ENCODE results near the gene TIMM13. TPM values are rescaled to one million over a fixed set of nuclear protein-coding genes. Genes with fewer than 3 reads are reported as not detected.
A peak's percentile ranks its signal among the peaks of the same experiment; 100 is the strongest.

TIMM13 gene
- total RNA-seq, 1 donor from 2014 or later = 63.9 TPM

DNA sequence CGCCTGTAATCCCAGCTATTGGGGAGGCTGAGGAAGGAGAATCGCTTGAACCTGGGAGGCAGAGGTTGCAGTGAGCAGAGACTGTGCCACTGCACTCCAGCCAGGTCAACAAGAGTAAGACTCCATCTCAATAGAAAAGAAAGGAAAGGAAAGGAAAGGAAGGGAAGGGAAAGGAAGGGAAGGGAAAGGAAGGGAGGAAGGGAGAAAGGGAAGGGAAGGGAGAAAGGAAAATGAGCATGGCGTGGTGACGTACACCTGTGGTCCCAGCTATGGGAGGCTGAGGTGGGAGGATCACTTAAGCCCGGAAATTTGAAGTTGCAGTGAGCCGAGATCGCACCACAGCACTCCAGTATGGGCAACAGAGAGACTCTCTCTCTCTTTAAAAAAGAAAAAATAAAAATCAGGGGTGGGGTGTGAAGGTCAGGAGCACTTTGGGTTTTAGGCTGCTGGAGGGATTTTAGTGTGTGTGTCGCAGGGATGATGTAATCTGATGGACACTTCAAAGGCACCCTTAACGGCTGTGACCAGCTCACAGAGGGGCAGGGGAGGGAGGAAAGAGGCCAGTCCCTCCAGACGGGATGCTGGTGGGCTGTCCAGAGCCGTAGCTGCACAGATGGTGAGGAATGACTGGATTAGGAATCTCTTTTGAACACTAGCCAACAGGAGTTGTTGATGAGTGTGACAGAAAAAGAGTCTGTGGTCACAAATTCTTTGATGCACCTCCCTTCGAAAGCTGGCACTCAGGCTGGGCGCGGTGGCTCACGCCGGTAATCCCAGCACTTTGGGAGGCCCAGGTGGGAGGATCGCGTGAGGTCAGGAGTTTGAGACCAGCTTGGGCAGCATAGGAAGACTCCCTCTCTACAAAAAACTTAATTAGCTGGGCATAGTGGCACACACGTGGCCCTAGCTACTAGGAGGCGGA lies 39.8 kb downstream of the TIMM13 start:
- ATAC-seq (no peak), DNase-seq (ENCODE audit: low spot score) (no peak)

DNA sequence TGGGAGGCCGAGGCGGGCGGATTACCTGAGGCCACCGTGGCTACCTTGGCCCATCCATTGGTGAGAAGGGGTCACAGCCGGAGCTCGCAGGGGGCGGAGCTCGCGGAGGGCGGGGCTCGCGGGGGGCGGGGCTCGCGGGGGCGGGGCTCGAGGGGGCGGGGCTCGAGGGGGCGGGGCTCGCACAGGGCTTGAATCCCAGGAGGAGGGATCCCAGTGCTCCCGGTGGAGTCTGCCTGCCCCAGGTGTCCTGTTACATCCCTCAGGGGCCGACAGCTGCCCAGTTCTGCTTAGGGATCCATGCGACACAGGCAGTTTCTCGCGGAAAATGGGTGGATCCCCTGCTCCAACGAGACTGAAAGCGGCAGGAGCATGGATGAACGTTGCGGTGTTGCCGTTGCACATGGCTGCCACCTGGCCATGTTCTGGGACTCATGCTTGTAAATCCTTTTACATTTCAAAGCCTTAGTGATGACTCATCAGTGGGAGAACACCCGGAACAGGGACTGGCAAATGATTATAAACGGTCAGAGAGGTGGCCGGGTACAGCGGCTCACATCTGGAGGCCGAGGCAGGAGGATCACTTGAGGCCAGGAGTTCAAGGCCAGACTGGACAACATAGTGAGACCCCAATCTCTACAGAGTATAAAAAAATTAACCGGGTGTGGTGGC lies 42.2 kb downstream of the TIMM13 start:
- ATAC-seq (peak; percentile 96), DNase-seq (ENCODE audit: low spot score) (peak; percentile 59)

DNA sequence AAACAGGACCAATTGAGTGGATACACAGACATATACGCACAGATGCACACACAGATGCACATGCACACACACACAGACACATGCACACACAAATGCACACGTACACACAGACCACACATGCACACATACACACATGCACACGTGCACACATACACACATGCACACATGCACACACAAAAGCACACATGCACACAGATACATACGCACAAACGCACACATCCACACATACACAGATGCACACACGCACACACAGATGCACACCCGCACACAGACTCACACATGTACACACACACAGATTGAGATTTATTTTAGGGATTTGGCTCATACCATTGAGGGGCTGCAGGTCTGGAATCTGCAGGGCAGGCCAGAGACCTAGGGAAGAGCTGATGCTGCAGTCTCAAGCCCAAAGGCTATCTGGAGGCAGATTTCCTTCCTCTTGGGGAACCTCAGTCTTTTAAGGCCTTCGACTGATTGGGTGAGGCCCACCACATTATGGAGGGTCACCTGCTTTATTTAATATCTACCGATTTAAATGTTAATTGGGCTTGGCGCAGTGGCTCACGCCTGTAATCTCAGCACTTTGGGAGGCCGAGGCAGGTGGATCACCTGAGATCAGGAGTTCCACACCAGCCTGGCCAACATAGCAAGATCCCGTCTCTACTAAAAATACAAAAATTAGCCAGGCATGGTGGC lies 44.7 kb downstream of the TIMM13 start:
- DNase-seq (ENCODE audit: low spot score) = no peak
- no peak for ATAC-seq

DNA sequence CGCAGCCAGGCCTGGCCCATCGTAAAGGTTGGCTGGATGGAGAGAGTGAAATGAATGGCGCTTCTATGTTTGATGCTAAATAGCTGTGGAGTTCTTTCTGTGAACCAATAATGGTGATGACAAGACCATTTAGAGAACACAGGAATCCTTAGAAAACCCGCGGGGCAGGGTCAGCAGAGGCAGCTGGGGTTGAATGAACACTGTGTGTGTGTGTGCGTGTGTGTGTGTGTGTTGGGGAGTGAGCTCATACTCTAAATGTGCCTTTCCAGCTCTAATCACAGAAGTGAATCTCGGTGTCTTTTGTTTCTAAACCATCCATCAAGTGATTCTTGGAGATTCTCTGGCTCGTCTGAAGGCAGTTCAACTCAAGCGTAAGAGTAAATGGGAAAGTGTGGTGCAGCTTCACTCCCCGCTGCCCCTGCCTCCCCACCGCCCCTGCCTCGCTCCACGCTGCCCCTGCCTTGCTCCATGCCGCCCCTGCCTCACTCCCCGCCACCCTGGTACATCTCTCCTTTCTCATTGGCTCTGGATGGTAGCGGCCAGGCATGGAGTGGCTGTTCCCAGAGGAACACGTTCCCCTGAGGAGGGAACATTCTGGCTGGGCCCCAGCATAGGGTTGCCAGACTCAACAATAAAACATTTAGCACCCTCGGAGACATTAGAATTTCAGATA lies 46.1 kb downstream of the TIMM13 start:
- DNase-seq (ENCODE audit: low spot score) = no peak
- no peak for ATAC-seq

DNA sequence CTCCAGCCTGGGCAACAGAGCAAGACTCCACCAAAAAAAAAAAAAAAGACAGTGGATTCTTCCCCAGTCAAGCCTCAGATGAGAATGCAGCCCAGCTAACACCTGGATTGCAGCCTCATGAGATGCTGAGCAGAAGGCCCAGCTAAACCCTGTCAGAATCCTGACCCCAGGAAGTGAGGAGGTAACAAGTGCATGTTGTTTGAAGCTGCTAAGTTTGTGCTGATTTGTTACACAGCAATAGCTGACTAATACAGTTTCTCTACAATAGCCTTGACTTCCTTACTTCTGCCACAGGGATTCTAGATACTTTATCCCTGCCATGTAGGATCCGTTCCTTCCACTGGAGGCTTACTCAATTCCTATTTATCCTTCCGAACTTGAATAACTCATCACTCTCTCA lies 46.8 kb downstream of the TIMM13 start:
- ATAC-seq = no peak
- no peak for DNase-seq (ENCODE audit: low spot score)

DNA sequence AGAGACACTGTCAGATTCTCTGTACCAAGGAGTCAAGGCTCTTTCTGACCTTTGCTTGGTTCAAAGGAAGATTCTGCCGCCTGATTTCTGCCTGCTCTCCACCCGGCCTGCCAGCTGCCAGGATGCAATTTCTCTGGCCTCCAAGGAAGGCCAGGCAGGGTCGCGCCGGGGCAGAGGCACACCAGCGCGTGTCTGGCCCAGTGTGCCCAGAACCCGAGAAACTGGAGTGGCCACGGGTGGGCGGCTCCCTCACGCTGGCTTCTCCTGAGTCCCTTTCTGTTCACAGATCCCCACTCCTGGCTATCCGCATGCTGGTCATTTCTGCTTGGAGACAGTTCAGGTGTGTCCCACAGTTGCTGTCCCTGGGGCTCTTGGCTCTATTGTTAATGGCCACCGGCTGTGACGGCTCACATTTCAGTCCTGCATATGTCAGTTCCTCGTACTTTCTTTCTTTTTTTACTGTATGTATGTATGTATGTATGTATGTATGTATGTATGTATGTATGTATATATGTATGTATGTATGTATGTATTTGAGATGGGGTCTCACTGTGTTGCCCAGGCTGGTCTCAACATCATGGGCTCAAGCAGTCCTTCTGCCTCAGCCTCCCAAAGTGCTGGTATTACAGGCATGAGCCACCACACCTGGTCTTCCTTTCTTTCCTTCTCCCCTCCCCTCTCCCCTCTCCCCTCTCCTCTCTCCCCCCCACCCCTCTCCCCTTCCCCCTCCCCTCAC lies 50.4 kb downstream of the TIMM13 start:
- no peak for DNase-seq (ENCODE audit: low spot score)
- no peak for ATAC-seq

Other genes starting within 250 kb of the TIMM13 start
- 41.3 TPM for gene PLEKHJ1, start 191.3 kb downstream of the TIMM13 start, total RNA-seq
- gene SF3A2, start 190.8 kb downstream of the TIMM13 start, total RNA-seq = 19.0 TPM
- gene AMH, start 178.3 kb downstream of the TIMM13 start, total RNA-seq = 0.93 TPM
- 0.18 TPM for gene JSRP1, start 171.2 kb downstream of the TIMM13 start, total RNA-seq
- gene PEAK3, start 145.4 kb downstream of the TIMM13 start, total RNA-seq = 0.28 TPM
- gene LINGO3, start 119.4 kb downstream of the TIMM13 start, total RNA-seq = not detected
- gene LSM7, start 99.0 kb downstream of the TIMM13 start, total RNA-seq = 27.8 TPM
- gene SPPL2B, start 98.9 kb downstream of the TIMM13 start, total RNA-seq = 45.0 TPM
- 7.5 TPM for gene TMPRSS9, start 67.3 kb downstream of the TIMM13 start, total RNA-seq
- 7.4 TPM for gene LMNB2, start 29.4 kb upstream of the TIMM13 start, total RNA-seq
- gene GADD45B, start 48.5 kb upstream of the TIMM13 start, total RNA-seq = 52.1 TPM

Measured in left lobe of liver (tissue), 2 donors.